ENCODE results near the gene CFAP100. TPM values are rescaled to one million over a fixed set of nuclear protein-coding genes. Genes with fewer than 3 reads are reported as not detected.

CFAP100 gene
- total and polyA plus RNA-seq, 9 of the 15 experiments (the other 6 are each of a cell fraction or from before 2014, with no cell fraction given): not detected

GRCh38 chr3:126355777-126356372 is 38.8 kb upstream of the CFAP100 start (continued):
- TF ChIP-seq POLR2A (conservative IDR thresholded peaks at IDR 0.05): peak; percentile 46; the same call in 1 of the 2 replicates
- peak; percentile 49; the same call in 1 of the 2 replicates for TF ChIP-seq SP1 (CRISPR knock-in tag; IDR thresholded peaks at IDR 0.05)
- peak; percentile 90 for TF ChIP-seq VEZF1 (CRISPR knock-in tag; IDR thresholded peaks at IDR 0.05)
- no peak for TF ChIP-seq TFAM (CRISPR knock-in tag; conservative IDR thresholded peaks at IDR 0.05)
- no peak for TF ChIP-seq TEAD2 (tag; IDR thresholded peaks at IDR 0.05)
- TF ChIP-seq, protein P1, sequence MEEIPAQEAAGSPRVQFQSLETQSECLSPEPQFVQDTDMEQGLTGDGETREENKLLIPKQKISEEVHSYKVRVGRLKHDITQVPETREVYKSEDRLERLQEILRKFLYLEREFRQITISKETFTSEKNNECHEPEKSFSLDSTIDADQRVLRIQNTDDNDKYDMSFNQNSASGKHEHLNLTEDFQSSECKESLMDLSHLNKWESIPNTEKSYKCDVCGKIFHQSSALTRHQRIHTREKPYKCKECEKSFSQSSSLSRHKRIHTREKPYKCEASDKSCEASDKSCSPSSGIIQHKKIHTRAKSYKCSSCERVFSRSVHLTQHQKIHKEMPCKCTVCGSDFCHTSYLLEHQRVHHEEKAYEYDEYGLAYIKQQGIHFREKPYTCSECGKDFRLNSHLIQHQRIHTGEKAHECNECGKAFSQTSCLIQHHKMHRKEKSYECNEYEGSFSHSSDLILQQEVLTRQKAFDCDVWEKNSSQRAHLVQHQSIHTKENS (CRISPR knock-in tag; IDR thresholded peaks at IDR 0.05): no peak
- TF ChIP-seq PKNOX1 (IDR thresholded peaks at IDR 0.05): 0 out of 2 replicates have a peak, but pooled peaks have one; percentile 29
- TF ChIP-seq KDM5B (IDR thresholded peaks at IDR 0.05; ENCODE audit: insufficient replicate concordance, low read depth, low read length): no peak
- no peak for TF ChIP-seq DNMT1 (IDR thresholded peaks at IDR 0.05)
- no peak for TF ChIP-seq RNF219 (CRISPR knock-in tag; IDR thresholded peaks at IDR 0.05)
- TF ChIP-seq, protein P2, sequence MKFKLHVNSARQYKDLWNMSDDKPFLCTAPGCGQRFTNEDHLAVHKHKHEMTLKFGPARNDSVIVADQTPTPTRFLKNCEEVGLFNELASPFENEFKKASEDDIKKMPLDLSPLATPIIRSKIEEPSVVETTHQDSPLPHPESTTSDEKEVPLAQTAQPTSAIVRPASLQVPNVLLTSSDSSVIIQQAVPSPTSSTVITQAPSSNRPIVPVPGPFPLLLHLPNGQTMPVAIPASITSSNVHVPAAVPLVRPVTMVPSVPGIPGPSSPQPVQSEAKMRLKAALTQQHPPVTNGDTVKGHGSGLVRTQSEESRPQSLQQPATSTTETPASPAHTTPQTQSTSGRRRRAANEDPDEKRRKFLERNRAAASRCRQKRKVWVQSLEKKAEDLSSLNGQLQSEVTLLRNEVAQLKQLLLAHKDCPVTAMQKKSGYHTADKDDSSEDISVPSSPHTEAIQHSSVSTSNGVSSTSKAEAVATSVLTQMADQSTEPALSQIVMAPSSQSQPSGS (CRISPR knock-in tag; IDR thresholded peaks at IDR 0.05): no peak
- TF ChIP-seq ZNF518B (CRISPR knock-in tag; IDR thresholded peaks at IDR 0.05): no peak
- TF ChIP-seq MED1 (CRISPR knock-in tag; IDR thresholded peaks at IDR 0.05; ENCODE audit: borderline replicate concordance): no peak
- TF ChIP-seq MAX (CRISPR knock-in tag; IDR thresholded peaks at IDR 0.05): peak; percentile 89
- TF ChIP-seq LCOR (CRISPR knock-in tag; IDR thresholded peaks at IDR 0.05): 0 out of 2 replicates have a peak, but pooled peaks have one; percentile 26
- no peak for TF ChIP-seq JUNB (CRISPR knock-in tag; conservative IDR thresholded peaks at IDR 0.05)

All from K562 (cell line).